HG03432 (cell line): ENCODE data around the gene HASPIN.
"Not testable (repeated sequence)": the region's sequence is repeated elsewhere in the genome, so short reads cannot be mapped to it uniquely, and the experiment has no call there.

Source experiments
- ATAC-seq: cut with Tn5 transposase; IDR thresholded peaks from one replicate; pipeline ENCODE4 v1.9.1; 2021; ENCODE audit warnings: mild to moderate bottlenecking, moderate library complexity; ENCODE audit not compliant: unreplicated experiment

The HASPIN gene

GRCh38 chr17:3734911-3735276 lies 11.2 kb downstream of the HASPIN start:
- not testable (repeated sequence) for ATAC-seq

- ATAC-seq = no peak
These were observed 11.8 kb downstream of the HASPIN start for GRCh38 chr17:3735515-3735914.

GRCh38 chr17:3738562-3739295 lies 15.0 kb downstream of the HASPIN start:
- no peak for ATAC-seq

GRCh38 chr17:3739422-3740124 lies 15.9 kb downstream of the HASPIN start:
- ATAC-seq = no peak

GRCh38 chr17:3740611-3741073 lies 16.9 kb downstream of the HASPIN start:
- no peak for ATAC-seq

GRCh38 chr17:3744014-3744413 lies 20.3 kb downstream of the HASPIN start:
- ATAC-seq = no peak

- ATAC-seq = no peak
These were observed 21.4 kb downstream of the HASPIN start for GRCh38 chr17:3745071-3745470.

GRCh38 chr17:3747805-3748204 lies 24.1 kb downstream of the HASPIN start:
- ATAC-seq = no peak

GRCh38 chr17:3748576-3748975 lies 24.9 kb downstream of the HASPIN start:
- ATAC-seq = no peak

GRCh38 chr17:3750296-3750695 lies 26.6 kb downstream of the HASPIN start:
- no peak for ATAC-seq

GRCh38 chr17:3750926-3751325 lies 27.2 kb downstream of the HASPIN start:
- ATAC-seq = peak; percentile 45

- no peak for ATAC-seq
These were observed 28.1 kb downstream of the HASPIN start for GRCh38 chr17:3751836-3752235.

GRCh38 chr17:3753624-3754023 lies 29.9 kb downstream of the HASPIN start:
- no peak for ATAC-seq

- ATAC-seq = no peak
These were observed 30.4 kb downstream of the HASPIN start for GRCh38 chr17:3754066-3754457.

- ATAC-seq = no peak
These were observed 31.0 kb downstream of the HASPIN start for GRCh38 chr17:3754458-3755334.

- no peak for ATAC-seq
These were observed 31.8 kb downstream of the HASPIN start for GRCh38 chr17:3755335-3756030.

GRCh38 chr17:3759597-3760216 lies 36.0 kb downstream of the HASPIN start:
- no peak for ATAC-seq

GRCh38 chr17:3761036-3761917 lies 37.6 kb downstream of the HASPIN start:
- ATAC-seq = no peak

- ATAC-seq = no peak
These were observed 38.2 kb downstream of the HASPIN start for GRCh38 chr17:3761918-3762380.
